ENCODE results near the gene TAF11L12.
"Not testable (repeated sequence)": the region's sequence is repeated elsewhere in the genome, so short reads cannot be mapped to it uniquely, and the experiment has no call there.

DNA sequence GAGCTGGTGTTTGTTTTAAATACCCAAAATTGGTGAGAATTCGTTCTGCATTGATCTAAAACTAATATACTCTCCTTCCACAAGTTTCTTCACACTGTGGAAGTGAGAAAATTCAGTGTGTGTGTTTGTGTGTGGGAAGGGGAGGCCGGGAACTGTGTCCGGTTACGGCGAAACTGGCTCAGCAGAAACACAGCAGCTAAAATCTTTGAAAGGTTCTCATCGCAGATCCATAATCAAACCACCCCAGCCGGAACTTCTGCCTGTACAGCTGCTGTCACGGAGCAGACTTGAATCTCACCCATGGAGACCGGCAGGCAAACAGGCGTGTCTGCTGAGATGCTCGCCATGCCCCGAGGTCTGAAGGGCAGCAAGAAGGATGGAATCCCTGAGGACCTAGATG is 21.6 kb downstream of the TAF11L12 start, which contains the start of gene TAF11L13:
- TF ChIP-seq POLR2A (IDR thresholded peaks at IDR 0.05); EP300 (IDR thresholded peaks at IDR 0.05; ENCODE audit: low read depth): not testable (repeated sequence)
- TF ChIP-seq, protein P1, sequence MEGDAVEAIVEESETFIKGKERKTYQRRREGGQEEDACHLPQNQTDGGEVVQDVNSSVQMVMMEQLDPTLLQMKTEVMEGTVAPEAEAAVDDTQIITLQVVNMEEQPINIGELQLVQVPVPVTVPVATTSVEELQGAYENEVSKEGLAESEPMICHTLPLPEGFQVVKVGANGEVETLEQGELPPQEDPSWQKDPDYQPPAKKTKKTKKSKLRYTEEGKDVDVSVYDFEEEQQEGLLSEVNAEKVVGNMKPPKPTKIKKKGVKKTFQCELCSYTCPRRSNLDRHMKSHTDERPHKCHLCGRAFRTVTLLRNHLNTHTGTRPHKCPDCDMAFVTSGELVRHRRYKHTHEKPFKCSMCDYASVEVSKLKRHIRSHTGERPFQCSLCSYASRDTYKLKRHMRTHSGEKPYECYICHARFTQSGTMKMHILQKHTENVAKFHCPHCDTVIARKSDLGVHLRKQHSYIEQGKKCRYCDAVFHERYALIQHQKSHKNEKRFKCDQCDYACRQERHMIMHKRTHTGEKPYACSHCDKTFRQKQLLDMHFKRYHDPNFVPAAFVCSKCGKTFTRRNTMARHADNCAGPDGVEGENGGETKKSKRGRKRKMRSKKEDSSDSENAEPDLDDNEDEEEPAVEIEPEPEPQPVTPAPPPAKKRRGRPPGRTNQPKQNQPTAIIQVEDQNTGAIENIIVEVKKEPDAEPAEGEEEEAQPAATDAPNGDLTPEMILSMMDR (IDR thresholded peaks at IDR 0.05) = not testable (repeated sequence)
